DND-41 (cell line): ENCODE data around the gene TSPYL6.

Experiments
- EZH2 ChIP-seq: IDR thresholded peaks from 3 replicates; pipeline ENCODE4 v1.6.1; 2012; ENCODE audit warnings: borderline replicate concordance, low read depth, mild to moderate bottlenecking, moderate library complexity, low read length, inconsistent platforms; ENCODE audit not compliant: severe bottlenecking
- TF ChIP-seq, protein P1 (sequence below): IDR thresholded peaks from 2 replicates; pipeline ENCODE4 v1.5.1; 2012; ENCODE audit warnings: borderline replicate concordance, low read length, moderate library complexity, mild to moderate bottlenecking; ENCODE audit not compliant: poor library complexity, severe bottlenecking; ENCODE audit errors: extremely low read depth

DNA sequence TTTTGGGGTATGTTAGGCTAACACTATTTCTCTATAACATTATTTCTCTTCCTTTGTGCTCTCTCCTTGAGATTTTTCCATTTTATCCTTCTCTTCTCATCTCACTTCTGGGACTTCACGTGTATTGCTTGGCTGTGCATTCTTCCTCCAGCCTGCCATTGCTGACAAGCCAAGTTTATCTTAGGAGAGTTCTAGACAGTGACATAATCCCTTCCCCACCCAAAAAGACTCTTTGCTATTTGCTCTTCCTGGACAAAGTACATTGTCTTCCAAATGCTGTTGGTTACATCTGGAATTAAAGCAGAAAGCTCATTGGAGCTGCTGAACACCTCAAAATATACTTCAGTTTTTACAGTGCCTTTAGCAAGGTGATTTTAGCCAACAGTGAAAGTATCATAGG, 8.9 kb downstream of the TSPYL6 start:
- TF ChIP-seq, protein P1, sequence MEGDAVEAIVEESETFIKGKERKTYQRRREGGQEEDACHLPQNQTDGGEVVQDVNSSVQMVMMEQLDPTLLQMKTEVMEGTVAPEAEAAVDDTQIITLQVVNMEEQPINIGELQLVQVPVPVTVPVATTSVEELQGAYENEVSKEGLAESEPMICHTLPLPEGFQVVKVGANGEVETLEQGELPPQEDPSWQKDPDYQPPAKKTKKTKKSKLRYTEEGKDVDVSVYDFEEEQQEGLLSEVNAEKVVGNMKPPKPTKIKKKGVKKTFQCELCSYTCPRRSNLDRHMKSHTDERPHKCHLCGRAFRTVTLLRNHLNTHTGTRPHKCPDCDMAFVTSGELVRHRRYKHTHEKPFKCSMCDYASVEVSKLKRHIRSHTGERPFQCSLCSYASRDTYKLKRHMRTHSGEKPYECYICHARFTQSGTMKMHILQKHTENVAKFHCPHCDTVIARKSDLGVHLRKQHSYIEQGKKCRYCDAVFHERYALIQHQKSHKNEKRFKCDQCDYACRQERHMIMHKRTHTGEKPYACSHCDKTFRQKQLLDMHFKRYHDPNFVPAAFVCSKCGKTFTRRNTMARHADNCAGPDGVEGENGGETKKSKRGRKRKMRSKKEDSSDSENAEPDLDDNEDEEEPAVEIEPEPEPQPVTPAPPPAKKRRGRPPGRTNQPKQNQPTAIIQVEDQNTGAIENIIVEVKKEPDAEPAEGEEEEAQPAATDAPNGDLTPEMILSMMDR: no peak
- no peak for TF ChIP-seq EZH2
